Nephron (organoid): ENCODE data around the gene RGS7.
A peak's percentile ranks its signal among the peaks of the same experiment; 100 is the strongest.

ENCODE experiments used
- H3K27ac Mint-ChIP-seq, 3 experiments: 2 replicates each; pipeline ENCODE4 v1.8.0; 2020; ENCODE audit warnings: mixed read lengths in 3 of 3, mild to moderate bottlenecking in 2 of 3, moderate library complexity in 1 of 3
- H3K27me3 Mint-ChIP-seq: 2 replicates; pipeline ENCODE4 v1.8.0; 2021; ENCODE audit warnings: low read depth, mild to moderate bottlenecking, moderate library complexity, mixed read lengths
- H3K36me3 Mint-ChIP-seq: 2 replicates; pipeline ENCODE4 v1.8.0; 2020; ENCODE audit warnings: low read depth, mixed read lengths
- H3K4me1 Mint-ChIP-seq: 2 replicates; pipeline ENCODE4 v1.8.0; 2020; ENCODE audit warnings: mixed read lengths
- H3K4me3 Mint-ChIP-seq, 3 experiments: 2 replicates each; pipeline ENCODE4 v1.8.0; 2020; ENCODE audit warnings: mild to moderate bottlenecking in 3 of 3, mixed read lengths in 3 of 3, moderate library complexity in 2 of 3
- H3K9me3 Mint-ChIP-seq: 2 replicates; pipeline ENCODE4 v1.8.0; 2020; ENCODE audit warnings: mixed read lengths
- TF ChIP-seq, protein P1 (sequence below), 3 experiments: fragments of 200-600 bp; sonication (generic); IDR thresholded peaks; one replicate each; pipeline ENCODE4 v1.5.0; 2021; ENCODE audit warnings: antibody characterized with exemption in 3 of 3; ENCODE audit not compliant: unreplicated experiment in 3 of 3

Gene RGS7

GRCh38 chr1:241213139-241213538 is 143.9 kb downstream of the RGS7 start:
- no peak overlapping the region for H3K27ac Mint-ChIP-seq
- H3K27me3 Mint-ChIP-seq: peaks cover 2% of the 10 kb centered on the region
- H3K36me3 Mint-ChIP-seq: no peaks in the 10 kb centered on the region
- H3K4me1 Mint-ChIP-seq: no peaks in the 10 kb centered on the region
- no peak overlapping the region for H3K4me3 Mint-ChIP-seq
- H3K9me3 Mint-ChIP-seq: no peaks in the 10 kb centered on the region
- TF ChIP-seq, protein P1, sequence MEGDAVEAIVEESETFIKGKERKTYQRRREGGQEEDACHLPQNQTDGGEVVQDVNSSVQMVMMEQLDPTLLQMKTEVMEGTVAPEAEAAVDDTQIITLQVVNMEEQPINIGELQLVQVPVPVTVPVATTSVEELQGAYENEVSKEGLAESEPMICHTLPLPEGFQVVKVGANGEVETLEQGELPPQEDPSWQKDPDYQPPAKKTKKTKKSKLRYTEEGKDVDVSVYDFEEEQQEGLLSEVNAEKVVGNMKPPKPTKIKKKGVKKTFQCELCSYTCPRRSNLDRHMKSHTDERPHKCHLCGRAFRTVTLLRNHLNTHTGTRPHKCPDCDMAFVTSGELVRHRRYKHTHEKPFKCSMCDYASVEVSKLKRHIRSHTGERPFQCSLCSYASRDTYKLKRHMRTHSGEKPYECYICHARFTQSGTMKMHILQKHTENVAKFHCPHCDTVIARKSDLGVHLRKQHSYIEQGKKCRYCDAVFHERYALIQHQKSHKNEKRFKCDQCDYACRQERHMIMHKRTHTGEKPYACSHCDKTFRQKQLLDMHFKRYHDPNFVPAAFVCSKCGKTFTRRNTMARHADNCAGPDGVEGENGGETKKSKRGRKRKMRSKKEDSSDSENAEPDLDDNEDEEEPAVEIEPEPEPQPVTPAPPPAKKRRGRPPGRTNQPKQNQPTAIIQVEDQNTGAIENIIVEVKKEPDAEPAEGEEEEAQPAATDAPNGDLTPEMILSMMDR (IDR thresholded peaks at IDR 0.05; ENCODE audit: unreplicated experiment in 3 of 3): no peak

DNA sequence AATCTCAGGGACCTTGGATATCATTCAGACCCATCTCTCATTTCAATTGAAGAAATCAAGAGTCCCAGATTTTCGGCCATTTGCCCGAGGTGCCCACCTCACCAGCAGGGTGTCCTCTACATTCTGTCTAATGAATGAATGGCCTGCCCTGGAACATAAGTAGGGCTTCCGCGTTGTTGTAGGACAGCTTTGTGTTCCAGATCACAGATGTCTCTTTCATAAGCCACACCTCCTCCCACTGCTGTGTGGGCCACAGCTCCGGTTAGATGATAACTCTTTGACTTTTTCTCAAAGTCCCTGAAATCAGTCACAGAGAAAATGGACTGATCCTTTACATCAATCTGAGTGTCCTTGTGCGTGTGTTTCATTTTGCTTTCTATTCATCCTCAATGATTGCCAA is 144.4 kb downstream of the RGS7 start:
- H3K4me3 Mint-ChIP-seq: no peak overlapping the region
- H3K36me3 Mint-ChIP-seq: no peaks in the 10 kb centered on the region
- no peaks in the 10 kb centered on the region for H3K9me3 Mint-ChIP-seq
- no peaks in the 10 kb centered on the region for H3K4me1 Mint-ChIP-seq
- H3K27ac Mint-ChIP-seq: no peak overlapping the region
- peaks cover 4% of the 10 kb centered on the region for H3K27me3 Mint-ChIP-seq
- TF ChIP-seq, protein P1 (IDR thresholded peaks at IDR 0.05; ENCODE audit: unreplicated experiment in 3 of 3): no peak

DNA sequence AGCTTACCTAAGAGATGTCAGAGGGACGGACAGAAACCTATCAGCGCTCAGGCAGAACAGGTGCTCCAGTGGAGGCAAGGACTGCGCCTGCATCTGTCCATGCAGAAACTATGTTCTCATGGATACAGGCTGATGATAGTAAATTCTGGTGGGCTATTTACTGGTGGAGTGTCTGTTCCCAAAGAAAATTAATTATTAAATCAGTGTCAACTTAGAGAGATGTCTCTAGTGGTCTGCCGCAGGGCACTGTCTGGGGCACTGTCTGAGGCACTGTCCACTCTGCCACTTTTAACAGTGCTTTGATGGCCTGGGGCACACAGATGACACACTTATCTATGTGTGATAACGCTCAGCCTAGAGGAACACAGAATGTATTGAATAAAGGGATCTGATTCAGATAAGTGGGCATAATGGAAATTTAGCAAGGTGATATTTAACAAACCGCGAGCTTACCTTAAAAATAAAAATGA is 148.1 kb downstream of the RGS7 start:
- H3K36me3 Mint-ChIP-seq: no peaks in the 10 kb centered on the region
- no peak overlapping the region for H3K4me3 Mint-ChIP-seq
- TF ChIP-seq, protein P1 (IDR thresholded peaks at IDR 0.05; ENCODE audit: unreplicated experiment in 3 of 3): no peak
- H3K27ac Mint-ChIP-seq: no peak overlapping the region
- H3K4me1 Mint-ChIP-seq: no peaks in the 10 kb centered on the region
- peaks cover 4% of the 10 kb centered on the region for H3K27me3 Mint-ChIP-seq
- H3K9me3 Mint-ChIP-seq: no peaks in the 10 kb centered on the region

- Mint-ChIP-seq H3K4me3 (no peak overlapping the region), H3K9me3 (peaks cover 6% of the 10 kb centered on the region), H3K4me1 (peaks cover 8% of the 10 kb centered on the region), H3K27me3 (peaks cover 4% of the 10 kb centered on the region), H3K36me3 (no peaks in the 10 kb centered on the region), H3K27ac (no peak overlapping the region)
- TF ChIP-seq, protein P1 (IDR thresholded peaks at IDR 0.05; ENCODE audit: unreplicated experiment in 3 of 3): no peak
These were observed 153.2 kb downstream of the RGS7 start for GRCh38 chr1:241203817-241204216.

DNA sequence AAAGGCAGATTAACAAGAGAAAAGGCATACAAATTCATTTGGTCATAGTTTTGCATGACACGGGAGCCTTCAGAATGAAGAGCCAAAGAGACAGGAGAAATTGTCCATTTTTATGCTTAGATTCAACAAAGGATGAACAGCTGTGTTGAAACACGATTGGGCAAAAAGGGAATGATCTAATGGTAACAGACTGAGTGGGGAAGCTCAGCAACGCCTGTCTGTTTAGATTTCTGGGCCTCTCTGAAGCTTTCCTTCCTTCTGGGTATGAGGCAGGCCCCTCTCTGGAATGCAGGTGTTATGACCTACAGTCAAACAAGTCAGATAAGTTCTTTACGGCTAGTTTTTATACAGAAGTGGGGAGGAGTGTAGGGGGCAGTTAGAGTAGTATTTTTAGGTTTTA is 154.6 kb downstream of the RGS7 start:
- Mint-ChIP-seq H3K36me3 (no peaks in the 10 kb centered on the region), H3K4me3 (no peak overlapping the region), H3K9me3 (peaks cover 6% of the 10 kb centered on the region), H3K27ac (peak overlapping the region; percentile 30 to 76 (median 42)), H3K27me3 (no peaks in the 10 kb centered on the region), H3K4me1 (peaks cover 8% of the 10 kb centered on the region)
- TF ChIP-seq, protein P1 (IDR thresholded peaks at IDR 0.05; ENCODE audit: unreplicated experiment in 3 of 3): no peak

GRCh38 chr1:241186716-241187115 is 170.3 kb downstream of the RGS7 start:
- H3K9me3 Mint-ChIP-seq: peaks cover 2% of the 10 kb centered on the region
- TF ChIP-seq, protein P1 (IDR thresholded peaks at IDR 0.05; ENCODE audit: unreplicated experiment in 3 of 3): no peak
- no peaks in the 10 kb centered on the region for H3K36me3 Mint-ChIP-seq
- no peak overlapping the region for H3K27ac Mint-ChIP-seq
- peaks cover under 1% of the 10 kb centered on the region for H3K4me1 Mint-ChIP-seq
- no peak overlapping the region for H3K4me3 Mint-ChIP-seq
- H3K27me3 Mint-ChIP-seq: no peaks in the 10 kb centered on the region
